Measurements from ENCODE around the gene ARHGAP26.

ARHGAP26 gene

DNA sequence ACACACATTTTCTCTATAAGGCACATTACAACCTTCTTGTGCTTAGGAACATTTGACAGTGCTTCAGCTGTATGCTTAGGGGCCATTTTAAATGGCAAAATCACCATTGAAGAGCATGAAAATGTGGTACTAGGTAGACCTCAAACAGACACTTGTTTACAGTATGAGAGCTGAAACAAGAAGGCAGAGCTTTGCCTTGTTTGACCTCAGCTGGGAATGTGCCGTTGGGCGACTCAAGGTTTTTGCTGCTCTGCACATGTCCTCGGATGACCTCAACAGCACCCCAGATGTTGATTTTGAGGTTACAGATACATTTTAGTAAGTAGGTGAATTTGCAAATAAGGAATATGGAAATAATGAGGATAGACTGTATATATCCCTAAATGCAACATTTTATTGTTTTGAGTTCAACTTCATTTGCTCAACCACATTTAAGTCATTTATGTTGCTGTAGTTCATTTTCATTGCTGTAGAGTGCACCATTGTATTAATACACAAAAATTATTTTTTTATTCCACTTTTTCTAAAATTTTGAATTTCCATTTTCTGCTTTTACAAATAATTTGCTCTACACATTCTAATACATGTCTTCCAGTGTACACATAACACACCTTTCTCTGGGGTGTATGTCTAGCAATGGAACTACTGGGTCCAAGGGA lies 426.6 kb downstream of the ARHGAP26 start:
- Histone ChIP-seq H2BK15ac (ENCODE audit: low read depth, poor library complexity, severe bottlenecking) (no peak overlapping the region), H3K36me3 (ENCODE audit: control insufficient read depth in 1 of 2, insufficient read depth in 2 of 2, low read depth in 1 of 2, low read length in 2 of 2) (no peaks in the 10 kb centered on the region), H2BK12ac (ENCODE audit: low read length in 2 of 2) (no peak overlapping the region), H3K4me3 (ENCODE audit: insufficient read depth in 1 of 2, low read depth in 1 of 2, low read length in 2 of 2) (no peak overlapping the region), H3K9me3 (ENCODE audit: control insufficient read depth, low read length) (peaks cover 4% of the 10 kb centered on the region), H2AFZ (ENCODE audit: low read depth, low read length) (no peak overlapping the region), H3K27me3 (ENCODE audit: control insufficient read depth in 1 of 2, insufficient read depth in 1 of 2, low read length in 2 of 2) (no peaks in the 10 kb centered on the region), H3K4me1 (ENCODE audit: control insufficient read depth, insufficient read depth, low read depth, low read length) (peaks cover 2% of the 10 kb centered on the region), H2AK5ac (ENCODE audit: low read length, severe bottlenecking) (no peak overlapping the region), H2BK120ac (ENCODE audit: low read depth, low read length) (no peak overlapping the region), H3K23ac (ENCODE audit: low read length in 2 of 2) (no peak overlapping the region), H3K79me1 (replicated peaks; ENCODE audit: low read length, poor library complexity, severe bottlenecking) (no peaks in the 10 kb centered on the region), H3K4ac (ENCODE audit: low read depth in 1 of 2, low read length in 2 of 2) (no peak overlapping the region), H4K8ac (ENCODE audit: low read length) (no peak overlapping the region), H3K9ac (ENCODE audit: low read length) (no peak overlapping the region), H3K4me2 (ENCODE audit: low read length, poor library complexity, severe bottlenecking) (no peak overlapping the region), H4K91ac (ENCODE audit: low read length) (no peak overlapping the region), H2BK5ac (ENCODE audit: low read depth, low read length, poor library complexity, severe bottlenecking) (no peak overlapping the region), H3K18ac (ENCODE audit: low read depth in 1 of 2, low read length in 2 of 2) (no peak overlapping the region), H3K14ac (ENCODE audit: low read length in 2 of 2) (no peak overlapping the region), H3K27ac (ENCODE audit: low read length, poor library complexity, severe bottlenecking) (no peak overlapping the region)
- DNase-seq: no peak
- 66% methylated on average over 3 of the region's 3 CpGs for WGBS

DNA sequence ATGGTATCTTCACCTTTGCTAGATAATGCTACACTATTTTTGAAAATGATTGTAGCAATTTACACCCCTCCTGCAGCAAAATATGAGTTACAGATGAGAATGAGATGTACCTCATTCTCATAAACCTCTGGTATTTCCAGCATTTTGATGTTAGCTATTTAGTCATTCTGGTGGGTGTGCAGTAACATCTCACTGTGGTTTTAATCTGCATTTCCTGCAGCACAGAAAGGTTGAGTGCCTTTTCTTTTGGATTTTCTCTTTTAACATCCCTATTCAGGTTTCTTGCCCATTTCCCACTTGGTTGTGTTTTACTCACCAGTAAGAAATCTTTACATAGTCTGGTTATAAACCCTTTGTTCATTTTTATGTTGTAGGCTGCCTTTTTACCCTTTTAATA lies 427.1 kb downstream of the ARHGAP26 start:
- Histone ChIP-seq H3K9me3 (ENCODE audit: control insufficient read depth, low read length) (peaks cover 4% of the 10 kb centered on the region), H3K23ac (ENCODE audit: low read length in 2 of 2) (no peak overlapping the region), H3K4me2 (ENCODE audit: low read length, poor library complexity, severe bottlenecking) (no peak overlapping the region), H4K91ac (ENCODE audit: low read length) (no peak overlapping the region), H2BK120ac (ENCODE audit: low read depth, low read length) (no peak overlapping the region), H3K79me1 (replicated peaks; ENCODE audit: low read length, poor library complexity, severe bottlenecking) (no peaks in the 10 kb centered on the region), H3K18ac (ENCODE audit: low read depth in 1 of 2, low read length in 2 of 2) (no peak overlapping the region), H2BK12ac (ENCODE audit: low read length in 2 of 2) (no peak overlapping the region), H3K4me1 (ENCODE audit: control insufficient read depth, insufficient read depth, low read depth, low read length) (peaks cover 2% of the 10 kb centered on the region), H3K9ac (ENCODE audit: low read length) (no peak overlapping the region), H4K8ac (ENCODE audit: low read length) (no peak overlapping the region), H2AFZ (ENCODE audit: low read depth, low read length) (no peak overlapping the region), H2BK15ac (ENCODE audit: low read depth, poor library complexity, severe bottlenecking) (no peak overlapping the region), H2BK5ac (ENCODE audit: low read depth, low read length, poor library complexity, severe bottlenecking) (no peak overlapping the region), H2AK5ac (ENCODE audit: low read length, severe bottlenecking) (no peak overlapping the region), H3K36me3 (ENCODE audit: control insufficient read depth in 1 of 2, insufficient read depth in 2 of 2, low read depth in 1 of 2, low read length in 2 of 2) (no peaks in the 10 kb centered on the region), H3K27ac (ENCODE audit: low read length, poor library complexity, severe bottlenecking) (no peak overlapping the region), H3K4ac (ENCODE audit: low read depth in 1 of 2, low read length in 2 of 2) (no peak overlapping the region), H3K27me3 (ENCODE audit: control insufficient read depth in 1 of 2, insufficient read depth in 1 of 2, low read length in 2 of 2) (no peaks in the 10 kb centered on the region), H3K14ac (ENCODE audit: low read length in 2 of 2) (no peak overlapping the region), H3K4me3 (ENCODE audit: insufficient read depth in 1 of 2, low read depth in 1 of 2, low read length in 2 of 2) (no peak overlapping the region)
- DNase-seq: no peak

DNA sequence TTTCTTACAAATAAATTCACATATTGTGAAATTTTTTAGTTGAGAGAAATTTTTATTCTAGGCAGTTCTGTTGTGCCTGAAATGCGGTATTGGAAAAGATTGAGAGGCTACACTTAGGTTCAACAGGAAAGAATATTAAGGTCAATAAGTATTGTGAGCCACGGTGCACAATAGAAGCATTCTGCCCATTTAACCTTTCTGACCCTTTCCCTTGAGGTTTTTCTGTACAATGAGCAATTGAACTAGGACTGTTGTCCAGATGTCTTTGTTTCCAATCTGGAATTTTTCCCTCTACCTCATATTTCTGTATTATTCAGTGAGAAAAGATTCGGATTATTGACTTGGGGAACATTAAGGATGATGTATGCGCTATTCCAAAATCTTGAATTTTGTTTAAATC lies 428.2 kb downstream of the ARHGAP26 start:
- no peak overlapping the region for H3K14ac ChIP-seq (ENCODE audit: low read length in 2 of 2)
- no peak overlapping the region for H2AFZ ChIP-seq (ENCODE audit: low read depth, low read length)
- H4K8ac ChIP-seq (ENCODE audit: low read length): no peak overlapping the region
- no peak overlapping the region for H3K9ac ChIP-seq (ENCODE audit: low read length)
- H3K9me3 ChIP-seq (ENCODE audit: control insufficient read depth, low read length): peaks cover 4% of the 10 kb centered on the region
- no peak overlapping the region for H3K23ac ChIP-seq (ENCODE audit: low read length in 2 of 2)
- no peaks in the 10 kb centered on the region for H3K27me3 ChIP-seq (ENCODE audit: control insufficient read depth in 1 of 2, insufficient read depth in 1 of 2, low read length in 2 of 2)
- no peak overlapping the region for H4K91ac ChIP-seq (ENCODE audit: low read length)
- H3K4me1 ChIP-seq (ENCODE audit: control insufficient read depth, insufficient read depth, low read depth, low read length): peaks cover 2% of the 10 kb centered on the region
- DNase-seq: no peak
- no peaks in the 10 kb centered on the region for H3K36me3 ChIP-seq (ENCODE audit: control insufficient read depth in 1 of 2, insufficient read depth in 2 of 2, low read depth in 1 of 2, low read length in 2 of 2)
- H3K4ac ChIP-seq (ENCODE audit: low read depth in 1 of 2, low read length in 2 of 2): no peak overlapping the region
- H2BK5ac ChIP-seq (ENCODE audit: low read depth, low read length, poor library complexity, severe bottlenecking): no peak overlapping the region
- H2AK5ac ChIP-seq (ENCODE audit: low read length, severe bottlenecking): no peak overlapping the region
- 92% methylated on average over 1 of the region's 4 CpGs for WGBS
- H3K79me1 ChIP-seq (replicated peaks; ENCODE audit: low read length, poor library complexity, severe bottlenecking): no peaks in the 10 kb centered on the region
- H3K18ac ChIP-seq (ENCODE audit: low read depth in 1 of 2, low read length in 2 of 2): no peak overlapping the region
- H2BK15ac ChIP-seq (ENCODE audit: low read depth, poor library complexity, severe bottlenecking): no peak overlapping the region
- H3K4me2 ChIP-seq (ENCODE audit: low read length, poor library complexity, severe bottlenecking): no peak overlapping the region
- H2BK120ac ChIP-seq (ENCODE audit: low read depth, low read length): no peak overlapping the region
- no peak overlapping the region for H3K27ac ChIP-seq (ENCODE audit: low read length, poor library complexity, severe bottlenecking)
- H2BK12ac ChIP-seq (ENCODE audit: low read length in 2 of 2): no peak overlapping the region
- no peak overlapping the region for H3K4me3 ChIP-seq (ENCODE audit: insufficient read depth in 1 of 2, low read depth in 1 of 2, low read length in 2 of 2)

DNA sequence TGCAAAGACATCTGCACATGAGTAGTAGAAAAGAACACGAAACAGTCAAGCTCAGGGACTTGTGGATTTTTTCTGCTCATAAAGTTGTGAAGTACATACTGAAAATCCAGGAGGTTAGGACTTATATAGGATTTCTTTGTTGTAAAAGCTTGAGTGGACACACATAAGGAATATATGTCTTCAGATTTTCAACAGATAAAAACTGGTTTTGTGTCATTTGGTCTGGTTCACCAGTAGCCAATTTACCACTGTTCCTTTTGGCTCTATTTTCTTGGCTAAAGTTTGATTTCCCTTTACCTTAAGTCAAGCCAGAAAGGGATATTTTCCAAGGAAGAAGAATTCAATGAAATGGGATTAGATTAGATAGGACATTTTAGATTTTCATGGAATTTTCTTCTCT lies 429.0 kb downstream of the ARHGAP26 start:
- H2BK5ac ChIP-seq (ENCODE audit: low read depth, low read length, poor library complexity, severe bottlenecking): no peak overlapping the region
- WGBS: 100% methylated on average over 1 of the region's 1 CpG
- H4K91ac ChIP-seq (ENCODE audit: low read length): no peak overlapping the region
- no peak overlapping the region for H2AFZ ChIP-seq (ENCODE audit: low read depth, low read length)
- H3K9me3 ChIP-seq (ENCODE audit: control insufficient read depth, low read length): peaks cover 4% of the 10 kb centered on the region
- no peak overlapping the region for H4K8ac ChIP-seq (ENCODE audit: low read length)
- H3K27me3 ChIP-seq (ENCODE audit: control insufficient read depth in 1 of 2, insufficient read depth in 1 of 2, low read length in 2 of 2): no peaks in the 10 kb centered on the region
- no peak overlapping the region for H2BK120ac ChIP-seq (ENCODE audit: low read depth, low read length)
- no peak overlapping the region for H2AK5ac ChIP-seq (ENCODE audit: low read length, severe bottlenecking)
- no peaks in the 10 kb centered on the region for H3K36me3 ChIP-seq (ENCODE audit: control insufficient read depth in 1 of 2, insufficient read depth in 2 of 2, low read depth in 1 of 2, low read length in 2 of 2)
- no peak overlapping the region for H3K23ac ChIP-seq (ENCODE audit: low read length in 2 of 2)
- H3K4ac ChIP-seq (ENCODE audit: low read depth in 1 of 2, low read length in 2 of 2): no peak overlapping the region
- no peak overlapping the region for H3K14ac ChIP-seq (ENCODE audit: low read length in 2 of 2)
- DNase-seq: no peak
- H3K27ac ChIP-seq (ENCODE audit: low read length, poor library complexity, severe bottlenecking): no peak overlapping the region
- H3K79me1 ChIP-seq (replicated peaks; ENCODE audit: low read length, poor library complexity, severe bottlenecking): no peaks in the 10 kb centered on the region
- H3K4me2 ChIP-seq (ENCODE audit: low read length, poor library complexity, severe bottlenecking): no peak overlapping the region
- peaks cover 2% of the 10 kb centered on the region for H3K4me1 ChIP-seq (ENCODE audit: control insufficient read depth, insufficient read depth, low read depth, low read length)
- H3K9ac ChIP-seq (ENCODE audit: low read length): no peak overlapping the region
- H3K4me3 ChIP-seq (ENCODE audit: insufficient read depth in 1 of 2, low read depth in 1 of 2, low read length in 2 of 2): no peak overlapping the region
- no peak overlapping the region for H2BK12ac ChIP-seq (ENCODE audit: low read length in 2 of 2)
- no peak overlapping the region for H2BK15ac ChIP-seq (ENCODE audit: low read depth, poor library complexity, severe bottlenecking)
- no peak overlapping the region for H3K18ac ChIP-seq (ENCODE audit: low read depth in 1 of 2, low read length in 2 of 2)
